Memory B cell (primary cell): ENCODE data around the gene KCNT2.

ENCODE experiments used
- ATAC-seq: fragments of 150-1000 bp; cut with Tn5 transposase; 2 replicates; pipeline ENCODE4 v1.10.0; 2021; ENCODE audit warnings: low read depth, mild to moderate bottlenecking, moderate library complexity
- DNase-seq, 2 donors: peaks; one replicate each; pipeline ENCODE4 v3.0.0; 2022; ENCODE audit warnings: low spot score in 2 of 2
- H3K27ac Mint-ChIP-seq: one replicate; pipeline ENCODE4 v1.8.0; 2022; ENCODE audit warnings: mild to moderate bottlenecking, moderate library complexity, mixed read lengths
- H3K27me3 Mint-ChIP-seq: one replicate; pipeline ENCODE4 v1.8.0; 2022; ENCODE audit warnings: mixed read lengths
- H3K36me3 Mint-ChIP-seq: one replicate; pipeline ENCODE4 v1.8.0; 2022; ENCODE audit warnings: mild to moderate bottlenecking, mixed read lengths
- H3K4me1 Mint-ChIP-seq: one replicate; pipeline ENCODE4 v1.8.0; 2022; ENCODE audit warnings: mixed read lengths
- H3K4me3 Mint-ChIP-seq: one replicate; pipeline ENCODE4 v1.8.0; 2022; ENCODE audit warnings: mild to moderate bottlenecking, moderate library complexity, mixed read lengths
- H3K9me3 Mint-ChIP-seq: one replicate; pipeline ENCODE4 v1.8.0; 2022; ENCODE audit warnings: mixed read lengths

Gene KCNT2

GRCh38 chr1:196401452-196401833 is 206.8 kb downstream of the KCNT2 start:
- H3K4me1 Mint-ChIP-seq, result no peaks in the 10 kb centered on the region

GRCh38 chr1:196400478-196401451 is 207.5 kb downstream of the KCNT2 start:
- Mint-ChIP-seq H3K4me1 (no peaks in the 10 kb centered on the region), H3K4me3 (no peak overlapping the region), H3K27ac (no peak overlapping the region), H3K27me3 (no peaks in the 10 kb centered on the region), H3K36me3 (no peaks in the 10 kb centered on the region), H3K9me3 (no peaks in the 10 kb centered on the region)
- ATAC-seq (no peak), DNase-seq (no peak)

More at GRCh38 chr1:196401452-196401833, 206.8 kb downstream of the KCNT2 start:
- Mint-ChIP-seq H3K27ac (no peak overlapping the region), H3K36me3 (no peaks in the 10 kb centered on the region), H3K9me3 (no peaks in the 10 kb centered on the region), H3K4me3 (no peak overlapping the region), H3K27me3 (no peaks in the 10 kb centered on the region)
- no peak for DNase-seq
- ATAC-seq, result no peak

GRCh38 chr1:196399713-196400112 is 208.5 kb downstream of the KCNT2 start:
- Mint-ChIP-seq H3K9me3 (no peaks in the 10 kb centered on the region), H3K4me3 (no peak overlapping the region), H3K27me3 (no peaks in the 10 kb centered on the region), H3K4me1 (no peaks in the 10 kb centered on the region), H3K27ac (no peak overlapping the region), H3K36me3 (no peaks in the 10 kb centered on the region)
- no peak for DNase-seq
- no peak for ATAC-seq

- ATAC-seq (no peak), DNase-seq (no peak)
These were observed 214.5 kb downstream of the KCNT2 start for GRCh38 chr1:196393742-196394141.

GRCh38 chr1:196393282-196393681 is 215.0 kb downstream of the KCNT2 start:
- no peaks in the 10 kb centered on the region for H3K27me3 Mint-ChIP-seq
- no peak for ATAC-seq
- no peaks in the 10 kb centered on the region for H3K4me1 Mint-ChIP-seq
- DNase-seq, result no peak
- H3K27ac Mint-ChIP-seq, result no peak overlapping the region
- no peaks in the 10 kb centered on the region for H3K9me3 Mint-ChIP-seq
- no peaks in the 10 kb centered on the region for H3K36me3 Mint-ChIP-seq
- H3K4me3 Mint-ChIP-seq, result no peak overlapping the region

More at GRCh38 chr1:196393742-196394141, 214.5 kb downstream of the KCNT2 start:
- no peaks in the 10 kb centered on the region for H3K27me3 Mint-ChIP-seq
- H3K4me3 Mint-ChIP-seq, result no peak overlapping the region
- no peaks in the 10 kb centered on the region for H3K4me1 Mint-ChIP-seq
- H3K9me3 Mint-ChIP-seq, result no peaks in the 10 kb centered on the region
- H3K27ac Mint-ChIP-seq, result no peak overlapping the region
- no peaks in the 10 kb centered on the region for H3K36me3 Mint-ChIP-seq

- Mint-ChIP-seq H3K4me3 (no peak overlapping the region), H3K36me3 (no peaks in the 10 kb centered on the region), H3K27ac (no peak overlapping the region), H3K4me1 (no peaks in the 10 kb centered on the region), H3K9me3 (peaks cover 1% of the 10 kb centered on the region), H3K27me3 (no peaks in the 10 kb centered on the region)
- DNase-seq (no peak), ATAC-seq (no peak)
These were observed 220.5 kb downstream of the KCNT2 start for GRCh38 chr1:196387766-196388165.

GRCh38 chr1:196385109-196385508 is 223.1 kb downstream of the KCNT2 start:
- no peak overlapping the region for H3K4me3 Mint-ChIP-seq
- DNase-seq (no peak), ATAC-seq (no peak)
- H3K4me1 Mint-ChIP-seq, result no peaks in the 10 kb centered on the region
- no peaks in the 10 kb centered on the region for H3K36me3 Mint-ChIP-seq
- H3K27ac Mint-ChIP-seq, result no peak overlapping the region
- H3K9me3 Mint-ChIP-seq, result peaks cover 1% of the 10 kb centered on the region
- no peaks in the 10 kb centered on the region for H3K27me3 Mint-ChIP-seq

GRCh38 chr1:196382383-196382782 is 225.9 kb downstream of the KCNT2 start:
- no peaks in the 10 kb centered on the region for H3K27me3 Mint-ChIP-seq
- H3K9me3 Mint-ChIP-seq, result peaks cover 2% of the 10 kb centered on the region
- H3K27ac Mint-ChIP-seq, result no peak overlapping the region
- DNase-seq (no peak), ATAC-seq (no peak)
- H3K4me3 Mint-ChIP-seq, result no peak overlapping the region
- H3K4me1 Mint-ChIP-seq, result no peaks in the 10 kb centered on the region
- H3K36me3 Mint-ChIP-seq, result no peaks in the 10 kb centered on the region

- no peak for ATAC-seq
- no peaks in the 10 kb centered on the region for H3K36me3 Mint-ChIP-seq
- no peak overlapping the region for H3K27ac Mint-ChIP-seq
- H3K9me3 Mint-ChIP-seq, result peaks cover 1% of the 10 kb centered on the region
- no peaks in the 10 kb centered on the region for H3K27me3 Mint-ChIP-seq
- no peaks in the 10 kb centered on the region for H3K4me1 Mint-ChIP-seq
- DNase-seq, result no peak
- no peak overlapping the region for H3K4me3 Mint-ChIP-seq
These were observed 226.7 kb downstream of the KCNT2 start for GRCh38 chr1:196381544-196381943.

- no peak for DNase-seq
- ATAC-seq, result no peak
- Mint-ChIP-seq H3K4me1 (no peaks in the 10 kb centered on the region), H3K27ac (no peak overlapping the region), H3K9me3 (peaks cover 1% of the 10 kb centered on the region), H3K4me3 (no peak overlapping the region), H3K36me3 (no peaks in the 10 kb centered on the region), H3K27me3 (no peaks in the 10 kb centered on the region)
These were observed 227.9 kb downstream of the KCNT2 start for GRCh38 chr1:196380316-196380715.

- Mint-ChIP-seq H3K4me3 (no peak overlapping the region), H3K27ac (no peak overlapping the region), H3K36me3 (no peaks in the 10 kb centered on the region), H3K9me3 (peaks cover 1% of the 10 kb centered on the region), H3K4me1 (no peaks in the 10 kb centered on the region), H3K27me3 (no peaks in the 10 kb centered on the region)
- DNase-seq (no peak), ATAC-seq (no peak)
These were observed 230.4 kb downstream of the KCNT2 start for GRCh38 chr1:196377811-196378210.

- Mint-ChIP-seq H3K4me3 (no peak overlapping the region), H3K4me1 (no peaks in the 10 kb centered on the region), H3K27me3 (no peaks in the 10 kb centered on the region), H3K27ac (no peak overlapping the region), H3K9me3 (peaks cover 1% of the 10 kb centered on the region), H3K36me3 (no peaks in the 10 kb centered on the region)
- no peak for ATAC-seq
- no peak for DNase-seq
These were observed 231.5 kb downstream of the KCNT2 start for GRCh38 chr1:196376630-196377328.

- H3K27ac Mint-ChIP-seq, result no peak overlapping the region
- H3K4me1 Mint-ChIP-seq, result no peaks in the 10 kb centered on the region
- ATAC-seq (no peak), DNase-seq (no peak)
- no peaks in the 10 kb centered on the region for H3K36me3 Mint-ChIP-seq
- H3K4me3 Mint-ChIP-seq, result no peak overlapping the region
- peaks cover under 1% of the 10 kb centered on the region for H3K9me3 Mint-ChIP-seq
- H3K27me3 Mint-ChIP-seq, result no peaks in the 10 kb centered on the region
These were observed 234.4 kb downstream of the KCNT2 start for GRCh38 chr1:196373798-196374197.

- Mint-ChIP-seq H3K36me3 (no peaks in the 10 kb centered on the region), H3K27ac (no peak overlapping the region), H3K9me3 (peaks cover 2% of the 10 kb centered on the region), H3K4me1 (no peaks in the 10 kb centered on the region), H3K27me3 (no peaks in the 10 kb centered on the region), H3K4me3 (no peak overlapping the region)
- DNase-seq, result no peak
- no peak for ATAC-seq
These were observed 235.2 kb downstream of the KCNT2 start for GRCh38 chr1:196372896-196373536.
